ENCODE results near the gene LRRC10B. TPM values are rescaled to one million over a fixed set of nuclear protein-coding genes. Genes with fewer than 3 reads are reported as not detected.

Gene LRRC10B
- total RNA-seq, 4 donors from 2014 or later = 0.35 to 2.5 TPM; not detected in 2

DNA sequence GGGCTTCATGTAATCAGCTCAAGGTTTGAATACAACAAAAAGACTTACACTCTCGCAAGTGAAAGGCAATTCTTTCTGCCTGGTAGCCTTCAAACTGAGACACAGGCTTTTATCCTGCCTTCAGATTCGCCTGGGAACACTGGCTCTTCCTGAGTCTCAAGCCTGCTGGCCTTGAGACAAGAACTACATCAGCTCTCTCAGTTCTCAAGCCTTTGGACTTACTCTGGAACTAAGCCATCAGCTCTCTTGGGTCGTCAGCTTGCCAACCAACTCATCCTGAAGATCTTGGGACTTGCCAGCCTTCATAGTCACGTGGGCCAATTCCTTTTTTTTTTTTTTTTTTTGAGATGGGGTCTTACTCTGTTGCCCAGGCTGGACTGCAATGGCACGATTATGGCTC, 35.7 kb upstream of the LRRC10B start:
- H3K4me1 ChIP-seq = peaks cover 0 to 9% (median 2%) of the 10 kb centered on the region in 4 donors
- TF ChIP-seq, protein P1, sequence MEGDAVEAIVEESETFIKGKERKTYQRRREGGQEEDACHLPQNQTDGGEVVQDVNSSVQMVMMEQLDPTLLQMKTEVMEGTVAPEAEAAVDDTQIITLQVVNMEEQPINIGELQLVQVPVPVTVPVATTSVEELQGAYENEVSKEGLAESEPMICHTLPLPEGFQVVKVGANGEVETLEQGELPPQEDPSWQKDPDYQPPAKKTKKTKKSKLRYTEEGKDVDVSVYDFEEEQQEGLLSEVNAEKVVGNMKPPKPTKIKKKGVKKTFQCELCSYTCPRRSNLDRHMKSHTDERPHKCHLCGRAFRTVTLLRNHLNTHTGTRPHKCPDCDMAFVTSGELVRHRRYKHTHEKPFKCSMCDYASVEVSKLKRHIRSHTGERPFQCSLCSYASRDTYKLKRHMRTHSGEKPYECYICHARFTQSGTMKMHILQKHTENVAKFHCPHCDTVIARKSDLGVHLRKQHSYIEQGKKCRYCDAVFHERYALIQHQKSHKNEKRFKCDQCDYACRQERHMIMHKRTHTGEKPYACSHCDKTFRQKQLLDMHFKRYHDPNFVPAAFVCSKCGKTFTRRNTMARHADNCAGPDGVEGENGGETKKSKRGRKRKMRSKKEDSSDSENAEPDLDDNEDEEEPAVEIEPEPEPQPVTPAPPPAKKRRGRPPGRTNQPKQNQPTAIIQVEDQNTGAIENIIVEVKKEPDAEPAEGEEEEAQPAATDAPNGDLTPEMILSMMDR (IDR thresholded peaks at IDR 0.05) = no peak
- no peak for TF ChIP-seq POLR2A (IDR thresholded peaks at IDR 0.05)
- peaks cover 0 to 8% (median 0%) of the 10 kb centered on the region in 3 donors for H3K36me3 ChIP-seq
- H3K27me3 ChIP-seq = no peaks in the 10 kb centered on the region
- no peak overlapping the region for H3K4me3 ChIP-seq
- peak overlapping the region in 2 of 4 donors; percentile 48 to 63 for H3K27ac ChIP-seq
- no peaks in the 10 kb centered on the region for H3K9me3 ChIP-seq
- DNase-seq = no peak

GRCh38 chr11:61473370-61474012, 35.1 kb upstream of the LRRC10B start:
- Histone ChIP-seq H3K36me3 (peaks cover 0 to 4% (median 0%) of the 10 kb centered on the region in 3 donors), H3K4me3 (no peak overlapping the region), H3K27me3 (no peaks in the 10 kb centered on the region), H3K27ac (peak overlapping the region in 1 of 4 donors; percentile 48), H3K4me1 (peaks cover 0 to 11% (median 3%) of the 10 kb centered on the region in 4 donors), H3K9me3 (no peaks in the 10 kb centered on the region)
- no peak for DNase-seq
- no peak for TF ChIP-seq POLR2A (IDR thresholded peaks at IDR 0.05)
- TF ChIP-seq, protein P1 (IDR thresholded peaks at IDR 0.05) = no peak

GRCh38 chr11:61474013-61474643, 34.4 kb upstream of the LRRC10B start:
- peak overlapping the region in 1 of 4 donors; percentile 14 for H3K27ac ChIP-seq
- peaks cover 0 to 4% (median 0%) of the 10 kb centered on the region in 3 donors for H3K36me3 ChIP-seq
- no peaks in the 10 kb centered on the region for H3K27me3 ChIP-seq
- no peak overlapping the region for H3K4me3 ChIP-seq
- DNase-seq = no peak
- no peaks in the 10 kb centered on the region for H3K9me3 ChIP-seq
- H3K4me1 ChIP-seq = peaks cover 0 to 11% (median 3%) of the 10 kb centered on the region in 4 donors
- TF ChIP-seq, protein P1 (IDR thresholded peaks at IDR 0.05) = no peak
- no peak for TF ChIP-seq POLR2A (IDR thresholded peaks at IDR 0.05)

- no peaks in the 10 kb centered on the region for H3K27me3 ChIP-seq
- no peak overlapping the region for H3K4me3 ChIP-seq
- TF ChIP-seq, protein P1 (IDR thresholded peaks at IDR 0.05) = no peak
- TF ChIP-seq POLR2A (IDR thresholded peaks at IDR 0.05) = no peak
- H3K9me3 ChIP-seq = no peaks in the 10 kb centered on the region
- H3K27ac ChIP-seq = no peak overlapping the region
- H3K4me1 ChIP-seq = peaks cover 0 to 11% (median 3%) of the 10 kb centered on the region in 4 donors
- peaks cover 0 to 4% (median 0%) of the 10 kb centered on the region in 3 donors for H3K36me3 ChIP-seq
- no peak for DNase-seq
These were observed 33.1 kb upstream of the LRRC10B start for GRCh38 chr11:61475433-61475832.

DNA sequence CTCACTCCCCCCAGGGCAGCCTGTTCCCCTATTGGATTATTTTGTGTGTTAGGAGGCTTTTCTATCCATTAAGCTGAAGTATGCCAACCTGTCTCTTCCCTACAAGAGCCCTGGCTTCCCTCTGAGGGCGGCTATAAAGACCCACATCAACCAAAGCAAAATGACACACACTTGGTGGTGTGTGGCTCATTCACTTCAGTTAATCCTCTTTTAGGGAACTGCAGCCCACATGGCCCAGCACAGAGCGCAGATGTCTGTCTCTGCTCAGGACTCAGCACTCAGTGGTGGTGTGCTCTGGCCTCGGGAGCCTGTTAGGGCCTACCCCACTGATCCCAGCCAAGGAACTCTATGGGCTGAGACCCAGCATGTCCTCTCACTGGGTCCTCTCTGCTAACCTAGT, 32.2 kb upstream of the LRRC10B start:
- DNase-seq = no peak
- TF ChIP-seq POLR2A (IDR thresholded peaks at IDR 0.05) = no peak
- TF ChIP-seq, protein P1 (IDR thresholded peaks at IDR 0.05) = no peak
- no peak overlapping the region for H3K4me3 ChIP-seq
- peaks cover 0 to 11% (median 3%) of the 10 kb centered on the region in 4 donors for H3K4me1 ChIP-seq
- no peaks in the 10 kb centered on the region for H3K36me3 ChIP-seq
- H3K27me3 ChIP-seq = no peaks in the 10 kb centered on the region
- H3K9me3 ChIP-seq = no peaks in the 10 kb centered on the region
- H3K27ac ChIP-seq = no peak overlapping the region
